Endothelial cell of umbilical vein (primary cell): ENCODE data around the gene CPNE5. TPM values are rescaled to one million over a fixed set of nuclear protein-coding genes. Genes with fewer than 3 reads are reported as not detected.

Experiments used
- BruUV-seq: library from RNA; stranded (reverse); fragments of 400-500 nt; replicated peaks from 2 replicates; lab custom pipeline; 2021; lab: Mats Ljungman, UMichigan
- CTCF ChIA-PET: fragments of 300-600, 350-600 bp; sonication (Branson Sonifier 250); formaldehyde crosslinking; loops from one replicate; lab custom pipeline; 2021; ENCODE audit warnings: antibody characterized with exemption, inconsistent platforms; lab: Charles Lee
- POLR2A ChIA-PET: fragments of 300-600, 350-600 bp; sonication (Branson Sonifier 250); formaldehyde crosslinking; loops from one replicate; lab custom pipeline; 2021; ENCODE audit warnings: antibody characterized with exemption, inconsistent platforms; lab: Charles Lee
- DNase-seq: peaks from one replicate; pipeline ENCODE4 v3.0.0-alpha.2; 2011; ENCODE audit warnings: low read depth, low spot score
- FAIRE-seq: peaks from 2 replicates; lab custom pipeline; 2011; peaks lifted over from hg19 to GRCh38; lab: Jason Lieb, UNC
- H2AFZ ChIP-seq: 2 replicates; pipeline ENCODE4 v1.6.0; 2012; ENCODE audit warnings: low read depth, low read length, control low read depth, inconsistent platforms
- H3K27ac ChIP-seq: 2 replicates; pipeline ENCODE4 v1.5.1; 2011; ENCODE audit warnings: low read depth, mild to moderate bottlenecking, control low read depth, low read length, moderate library complexity; ENCODE audit not compliant: insufficient read depth
- H3K27me3 ChIP-seq, 2 experiments: 2 replicates each; pipeline versions ENCODE4 v1.6.0 to v1.6.1; 2011; ENCODE audit warnings: low read length in 2 of 2, mixed read lengths in 1 of 2; ENCODE audit not compliant: control insufficient read depth in 2 of 2, insufficient read depth in 2 of 2
- H3K36me3 ChIP-seq, 2 experiments: 2 replicates in 1 of 2; 3 replicates in 1 of 2; pipeline ENCODE4 v1.5.1; 2011; ENCODE audit warnings: low read length in 2 of 2, mild to moderate bottlenecking in 1 of 2, moderate library complexity in 1 of 2; ENCODE audit not compliant: control insufficient read depth in 2 of 2, insufficient read depth in 2 of 2; ENCODE audit errors: extremely low read depth in 1 of 2
- H3K4me1 ChIP-seq: 3 replicates; pipeline ENCODE4 v1.5.1; 2011; ENCODE audit warnings: mild to moderate bottlenecking, low read length; ENCODE audit not compliant: control insufficient read depth, insufficient read depth; ENCODE audit errors: extremely low read depth
- H3K4me2 ChIP-seq: 2 replicates; pipeline ENCODE4 v1.6.1; 2011; ENCODE audit warnings: low read length, control low read depth, mixed read lengths; ENCODE audit not compliant: insufficient read depth
- H3K4me3 ChIP-seq, 3 experiments: fragments of 200-600 bp in 1 of 3; sonication (generic), shearing (Covaris generic) in 1 of 3; replicated peaks in 1 of 3; 2 replicates each; pipeline ENCODE4 v1.5.1; 2011 to 2016; ENCODE audit warnings: control low read depth in 3 of 3, low read length in 3 of 3, mild to moderate bottlenecking in 2 of 3, inconsistent platforms in 1 of 3, low read depth in 1 of 3, moderate library complexity in 1 of 3; ENCODE audit not compliant: insufficient read depth in 1 of 3
- H3K79me2 ChIP-seq: 2 replicates; pipeline ENCODE4 v1.6.0; 2012; ENCODE audit warnings: low read length, inconsistent platforms; ENCODE audit not compliant: control insufficient read depth, insufficient read depth
- H3K9ac ChIP-seq: replicated peaks from 2 replicates; pipeline ENCODE3; 2011; ENCODE audit warnings: low read length, control low read depth; ENCODE audit not compliant: insufficient read depth; ENCODE audit errors: extremely low read depth
- H3K9me1 ChIP-seq: replicated peaks from 3 replicates; pipeline ENCODE4 v1.6.0; 2011; ENCODE audit warnings: mild to moderate bottlenecking, low read length; ENCODE audit not compliant: control insufficient read depth, insufficient read depth; ENCODE audit errors: extremely low read depth
- H3K9me3 ChIP-seq: replicated peaks from 2 replicates; pipeline ENCODE4 v1.5.1; 2012; ENCODE audit warnings: low read length, inconsistent platforms; ENCODE audit not compliant: control insufficient read depth, insufficient read depth
- H4K20me1 ChIP-seq: replicated peaks from 2 replicates; pipeline ENCODE3; 2011; ENCODE audit warnings: mild to moderate bottlenecking, low read length; ENCODE audit not compliant: control insufficient read depth, insufficient read depth; ENCODE audit errors: extremely low read depth
- CTCF ChIP-seq, 2 donors: IDR thresholded peaks; 1 replicate in 1 of 2; 2 replicates in 1 of 2; pipeline ENCODE4 v1.5.1; 2011; ENCODE audit warnings: low read length in 2 of 2, mild to moderate bottlenecking in 2 of 2, moderate library complexity in 2 of 2, control low read depth in 1 of 2, inconsistent platforms in 1 of 2, low read depth in 1 of 2; ENCODE audit not compliant: insufficient read depth in 1 of 2; ENCODE audit errors: extremely low read depth in 1 of 2
- EZH2 ChIP-seq: IDR thresholded peaks from 2 replicates; pipeline ENCODE4 v1.6.1; 2012; ENCODE audit warnings: borderline replicate concordance, low read depth, mild to moderate bottlenecking, moderate library complexity, low read length, inconsistent platforms; ENCODE audit not compliant: severe bottlenecking
- FOS ChIP-seq: IDR thresholded peaks from 2 replicates; pipeline ENCODE4 v1.6.1; 2011; ENCODE audit warnings: mild to moderate bottlenecking, low read length, moderate library complexity, borderline replicate concordance; ENCODE audit not compliant: insufficient read depth
- GATA2 ChIP-seq: IDR thresholded peaks from 2 replicates; pipeline ENCODE4 v1.7.0; 2011; ENCODE audit warnings: low read depth, mild to moderate bottlenecking, moderate library complexity, mixed read lengths, low read length; ENCODE audit not compliant: insufficient read length, insufficient read depth
- JUN ChIP-seq: IDR thresholded peaks from 2 replicates; pipeline ENCODE4 v1.6.1; 2011; ENCODE audit warnings: borderline replicate concordance, low read depth; ENCODE audit not compliant: insufficient read length, insufficient read depth
- MYC ChIP-seq: IDR thresholded peaks from one replicate; pipeline ENCODE4 v1.6.1; 2011; ENCODE audit warnings: mild to moderate bottlenecking, low read depth, low read length
- POLR2A ChIP-seq: IDR thresholded peaks from 2 replicates; pipeline ENCODE4 v1.6.1; 2012; ENCODE audit warnings: low read depth, mild to moderate bottlenecking, control low read depth, low read length
- POLR2AphosphoS5 ChIP-seq: IDR thresholded peaks from 2 replicates; pipeline ENCODE4 v1.6.1; 2012; ENCODE audit warnings: low read depth, mild to moderate bottlenecking, control low read depth, low read length, moderate library complexity; ENCODE audit not compliant: insufficient read depth
- dilution Hi-C: fragments of 300-500 bp; cut with MboI; formaldehyde crosslinking; loops from one replicate; pipeline ENCODE4 v1.15.0; 2019; ENCODE audit warnings: low sequenced_read_pairs; ENCODE audit not compliant: extremely low pct_ligation_motif_present
- intact Hi-C: fragments of 100-400 bp; cut with micrococcal nuclease; formaldehyde crosslinking; loops from one replicate; pipeline ENCODE4 v1.10.0; 2022
- polyA plus RNA-seq, 4 experiments: library from polyadenylated mRNA; depleted of rRNA in 3 of 4; stranded (reverse) in 3 of 4; unstranded in 1 of 4; fragments of >200 nt; gene quantifications; 2 replicates each; pipeline versions ENCODE4 v1.2.1 to v1.2.3, GENCODE V29; 2011 to 2012; ENCODE audit warnings: missing spikeins in 1 of 4
- total RNA-seq: library from RNA; stranded (reverse); gene quantifications from 2 replicates; pipeline ENCODE4 v1.2.3, GENCODE V29; 2021
- TF ChIP-seq, protein P1 (sequence below): IDR thresholded peaks from 2 replicates; pipeline ENCODE4 v1.6.1; 2011; ENCODE audit not compliant: insufficient read depth, insufficient read length

CPNE5 gene
- total and polyA plus RNA-seq, 2 donors (not counting 3 experiments of a cell fraction or from before 2014, with no cell fraction given), result 18.8 to 49.4 TPM

GRCh38 chr6:36817847-36818246 is 21.4 kb downstream of the CPNE5 start:
- Histone ChIP-seq H4K20me1 (no peaks in the 10 kb centered on the region), H3K4me2 (no peak overlapping the region), H2AFZ (no peak overlapping the region), H3K4me1 (peaks cover 25% of the 10 kb centered on the region), H3K9me1 (no peaks in the 10 kb centered on the region), H3K4me3 (no peak overlapping the region), H3K36me3 (peaks cover 6 to 15% of the 10 kb centered on the region in 2 experiments), H3K27ac (no peak overlapping the region), H3K9ac (no peak overlapping the region), H3K27me3 (no peaks in the 10 kb centered on the region), H3K79me2 (no peaks in the 10 kb centered on the region), H3K9me3 (no peaks in the 10 kb centered on the region)
- dilution Hi-C loops, result no loop called here
- no TSS peak for BruUV-seq
- POLR2A ChIA-PET, result interaction anchor here (0.5 kb wide), 1 partner anchor 53 kb away, joined by 3 read pairs; no protein-coding TSS in a partner anchor
- FAIRE-seq (no peak), DNase-seq (no peak)
- CTCF ChIA-PET, result interaction anchor here (1.0 to 3.1 kb wide), 3 partner anchors 11 to 34 kb away, joined by 3 to 21 read pairs (median 4); no protein-coding TSS in a partner anchor
- intact Hi-C loops, result no loop called here
- TF ChIP-seq MYC, result no peak
- no peak for TF ChIP-seq EZH2
- TF ChIP-seq, protein P1, sequence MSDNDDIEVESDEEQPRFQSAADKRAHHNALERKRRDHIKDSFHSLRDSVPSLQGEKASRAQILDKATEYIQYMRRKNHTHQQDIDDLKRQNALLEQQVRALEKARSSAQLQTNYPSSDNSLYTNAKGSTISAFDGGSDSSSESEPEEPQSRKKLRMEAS, result no peak
- no peak for TF ChIP-seq GATA2
- no peak for TF ChIP-seq FOS
- no peak for TF ChIP-seq JUN
- no peak for TF ChIP-seq CTCF (IDR thresholded peaks at IDR 0.05; ENCODE audit: extremely low read depth in 1 of 2, insufficient read depth in 1 of 2, low read depth in 1 of 2, low read length in 2 of 2)
- TF ChIP-seq POLR2AphosphoS5, result no peak
- no peak for TF ChIP-seq POLR2A
